ENCODE data around the gene MC1R.

GRCh38 chr16:89918453-89919347 is at the start of gene MC1R:
- peak; percentile 35; the same call in 1 of the 2 replicates for TF ChIP-seq CTCF (IDR thresholded peaks at IDR 0.05; ENCODE audit: low read depth, low read length)
- TF ChIP-seq EZH2phosphoT487 (IDR thresholded peaks at IDR 0.05; ENCODE audit: low read depth) = no peak
